IMR-90 (cell line): ENCODE data around the gene THAP12. TPM values are rescaled to one million over a fixed set of nuclear protein-coding genes. Genes with fewer than 3 reads are reported as not detected.

Experiments
- ATAC-seq: fragments of 200-7000 bp; cut with Tn5 transposase; 2 replicates; pipeline ENCODE4 v1.9.1; 2020; ENCODE audit warnings: low read depth, mild to moderate bottlenecking, moderate library complexity
- BruUV-seq: library from RNA; stranded (reverse); fragments of 400-500 nt; replicated peaks from 2 replicates; lab custom pipeline; 2021; lab: Mats Ljungman, UMichigan
- CTCF ChIA-PET: fragments of 300-600 bp; formaldehyde crosslinking; extraction: SDS; loops from one replicate; lab custom pipeline; 2021; ENCODE audit warnings: antibody characterized with exemption; lab: Yijun Ruan, JAX
- POLR2A ChIA-PET: fragments of 300-600 bp; sonication (Branson Sonifier 250); formaldehyde crosslinking; loops from one replicate; lab custom pipeline; 2022; ENCODE audit warnings: antibody characterized with exemption; ENCODE audit not compliant: unreplicated experiment; lab: Charles Lee
- DNase-seq: peaks from one replicate; pipeline ENCODE4 v3.0.0; 2013
- H2AFZ ChIP-seq: replicated peaks from 2 replicates; pipeline ENCODE3; 2013; ENCODE audit warnings: low read length, mild to moderate bottlenecking; ENCODE audit not compliant: poor library complexity
- H2AK5ac ChIP-seq: 2 replicates; pipeline ENCODE4 v1.6.1; 2013; ENCODE audit warnings: low read depth, low read length, inconsistent platforms
- H2AK9ac ChIP-seq: replicated peaks from 2 replicates; pipeline ENCODE3; 2013; ENCODE audit warnings: mild to moderate bottlenecking, low read depth, low read length, moderate library complexity; ENCODE audit not compliant: poor library complexity
- H2BK120ac ChIP-seq: 2 replicates; pipeline ENCODE4 v1.6.1; 2013; ENCODE audit warnings: low read depth, low read length, inconsistent platforms
- H2BK15ac ChIP-seq: 3 replicates; pipeline ENCODE4 v1.6.1; 2013; ENCODE audit warnings: low read depth, low read length, inconsistent platforms
- H2BK20ac ChIP-seq: 2 replicates; pipeline ENCODE4 v1.6.1; 2013; ENCODE audit warnings: low read depth, mild to moderate bottlenecking, inconsistent platforms, low read length, moderate library complexity
- H2BK5ac ChIP-seq: 2 replicates; pipeline ENCODE4 v1.6.1; 2013; ENCODE audit warnings: mild to moderate bottlenecking, low read depth, low read length, inconsistent platforms; ENCODE audit not compliant: poor library complexity, severe bottlenecking
- H3K14ac ChIP-seq: replicated peaks from 2 replicates; pipeline ENCODE4 v1.6.1; 2013; ENCODE audit warnings: low read depth, low read length, inconsistent platforms
- H3K18ac ChIP-seq: 2 replicates; pipeline ENCODE4 v1.6.1; 2013; ENCODE audit warnings: low read depth, low read length, control low read depth
- H3K23ac ChIP-seq: 2 replicates; pipeline ENCODE4 v1.6.1; 2013; ENCODE audit warnings: low read depth, low read length, inconsistent platforms
- H3K27ac ChIP-seq: 2 replicates; pipeline ENCODE4 v1.5.1; 2013; ENCODE audit warnings: mild to moderate bottlenecking, control low read depth, low read length; ENCODE audit not compliant: insufficient read depth
- H3K27me3 ChIP-seq: 2 replicates; pipeline ENCODE4 v1.6.1; 2013; ENCODE audit warnings: low read length; ENCODE audit not compliant: control insufficient read depth, insufficient read depth
- H3K36me3 ChIP-seq: 2 replicates; pipeline ENCODE4 v1.6.1; 2013; ENCODE audit warnings: low read length, mixed read lengths; ENCODE audit not compliant: control insufficient read depth, insufficient read depth
- H3K4ac ChIP-seq: 2 replicates; pipeline ENCODE4 v1.6.1; 2013; ENCODE audit warnings: low read depth, low read length, inconsistent platforms
- H3K4me1 ChIP-seq: 2 replicates; pipeline ENCODE4 v1.6.1; 2013; ENCODE audit warnings: low read length, mixed read lengths; ENCODE audit not compliant: control insufficient read depth, insufficient read depth
- H3K4me2 ChIP-seq: 2 replicates; pipeline ENCODE4 v1.6.1; 2013; ENCODE audit warnings: low read depth, mild to moderate bottlenecking, control low read depth, low read length, moderate library complexity
- H3K4me3 ChIP-seq: 2 replicates; pipeline ENCODE4 v1.5.1; 2013; ENCODE audit warnings: low read depth, mild to moderate bottlenecking, control low read depth, low read length, moderate library complexity; ENCODE audit not compliant: insufficient read depth
- H3K56ac ChIP-seq: 2 replicates; pipeline ENCODE4 v1.6.1; 2013; ENCODE audit warnings: low read length, inconsistent platforms; ENCODE audit not compliant: insufficient read depth; ENCODE audit errors: extremely low read depth
- H3K79me1 ChIP-seq, 2 experiments: 2 replicates each; pipeline ENCODE4 v1.6.1; 2013; ENCODE audit warnings: low read length in 2 of 2, inconsistent platforms in 1 of 2, low read depth in 1 of 2
- H3K9ac ChIP-seq: 2 replicates; pipeline ENCODE4 v1.6.1; 2013; ENCODE audit warnings: low read depth, low read length, control low read depth
- H3K9me1 ChIP-seq: 2 replicates; pipeline ENCODE4 v1.6.1; 2013; ENCODE audit warnings: low read length, inconsistent platforms; ENCODE audit not compliant: insufficient read depth
- H3K9me3 ChIP-seq: 2 replicates; pipeline ENCODE4 v1.6.1; 2013; ENCODE audit warnings: low read length; ENCODE audit not compliant: control insufficient read depth, insufficient read depth
- H4K20me1 ChIP-seq: 2 replicates; pipeline ENCODE4 v1.6.1; 2013; ENCODE audit warnings: low read length, inconsistent platforms; ENCODE audit not compliant: insufficient read depth
- H4K5ac ChIP-seq: 2 replicates; pipeline ENCODE4 v1.6.1; 2013; ENCODE audit warnings: mild to moderate bottlenecking, low read depth, low read length, control low read depth
- H4K8ac ChIP-seq, 2 experiments: 2 replicates each; pipeline ENCODE4 v1.6.1; 2013; ENCODE audit warnings: low read depth in 2 of 2, low read length in 2 of 2, control low read depth in 1 of 2, inconsistent platforms in 1 of 2
- H4K91ac ChIP-seq: 2 replicates; pipeline ENCODE4 v1.6.1; 2013; ENCODE audit warnings: low read depth, low read length, inconsistent platforms; ENCODE audit not compliant: insufficient read depth
- CHD1 ChIP-seq: IDR thresholded peaks from 2 replicates; pipeline ENCODE4 v1.6.1; 2012; ENCODE audit warnings: low read depth, low read length, improper control_type of control experiment
- ELK1 ChIP-seq: fragments of 150-350 bp; IDR thresholded peaks from 2 replicates; pipeline ENCODE4 v1.6.1; 2016; ENCODE audit warnings: low read depth, mild to moderate bottlenecking, low read length, moderate library complexity, borderline replicate concordance
- FOS ChIP-seq: fragments of 150-350 bp; IDR thresholded peaks from 2 replicates; pipeline ENCODE4 v1.6.1; 2016; ENCODE audit warnings: low read depth, low read length
- MAFK ChIP-seq: IDR thresholded peaks from 2 replicates; pipeline ENCODE4 v1.6.1; 2012; ENCODE audit warnings: low read depth, low read length, improper control_type of control experiment
- MXI1 ChIP-seq: IDR thresholded peaks from 2 replicates; pipeline ENCODE4 v1.6.1; 2012; ENCODE audit warnings: low read depth, mild to moderate bottlenecking, low read length, moderate library complexity, borderline replicate concordance
- POLR2A ChIP-seq: IDR thresholded peaks from 2 replicates; pipeline ENCODE4 v1.6.1; 2012; ENCODE audit warnings: mild to moderate bottlenecking, low read depth, low read length
- RAD21 ChIP-seq: IDR thresholded peaks from 2 replicates; pipeline ENCODE4 v1.6.1; 2012; ENCODE audit warnings: low read length, improper control_type of control experiment
- RCOR1 ChIP-seq: IDR thresholded peaks from 2 replicates; pipeline ENCODE4 v1.6.1; 2012; ENCODE audit warnings: mild to moderate bottlenecking, low read length, improper control_type of control experiment; ENCODE audit not compliant: insufficient replicate concordance
- SMC3 ChIP-seq: fragments of 150-350 bp; IDR thresholded peaks from 2 replicates; pipeline ENCODE4 v1.6.1; 2016; ENCODE audit warnings: low read depth, mild to moderate bottlenecking, antibody characterized with exemption, low read length, moderate library complexity
- WGBS, 2 experiments: methylation state at CpG; one replicate each; pipeline versions ENCODE4 v1.1.5 to v1.1.7; 2013; ENCODE audit warnings: missing lambda C conversion rate in 2 of 2; ENCODE audit not compliant: insufficient read length in 1 of 2; ENCODE audit errors: extremely low coverage in 2 of 2; 5-methylcytosine and 5-hydroxymethylcytosine counted together
- dilution Hi-C: fragments of 300-500 bp; cut with HindIII; formaldehyde crosslinking; loops from one replicate; pipeline ENCODE4 v1.14.3; 2018; ENCODE audit warnings: low sequenced_read_pairs; ENCODE audit not compliant: unreplicated experiment
- in situ Hi-C: fragments of 300-500 bp; cut with MboI; formaldehyde crosslinking; loops from 3 replicates; pipeline ENCODE4 v1.14.3; 2019; ENCODE audit warnings: low sequenced_read_pairs, inconsistent platforms, mixed read lengths
- intact Hi-C: fragments of 100-400 bp; cut with micrococcal nuclease; formaldehyde crosslinking; loops from 2 replicates; pipeline ENCODE4 v1.10.0; 2022
- polyA plus RNA-seq, 3 experiments: library from polyadenylated mRNA; depleted of rRNA; stranded (reverse); fragments of >200 nt; gene quantifications; 2 replicates each; pipeline ENCODE4 v1.2.3, GENCODE V29; 2012; ENCODE audit warnings: low replicate concordance in 1 of 3
- total RNA-seq: library from RNA; depleted of rRNA; stranded (reverse); fragments of >200 nt; gene quantifications from 2 replicates; pipeline ENCODE4 v1.2.3, GENCODE V29; 2012
- TF ChIP-seq, protein P1 (sequence below): conservative IDR thresholded peaks from 2 replicates; pipeline ENCODE4 v1.5.1; 2012; ENCODE audit warnings: mild to moderate bottlenecking, low read depth, low read length, improper control_type of control experiment
- TF ChIP-seq, protein P2 (sequence below): fragments of 150-350 bp; IDR thresholded peaks from 2 replicates; pipeline ENCODE4 v1.6.1; 2017; ENCODE audit warnings: mild to moderate bottlenecking, antibody characterized with exemption, low read length, low read depth

The THAP12 gene
- total and polyA plus RNA-seq, 2 of the 4 experiments (the other 2 are of a cell fraction), result 25.1 to 27.3 TPM

- H4K5ac ChIP-seq, result no peak overlapping the region
- TF ChIP-seq POLR2A (no peak), FOS (no peak), CHD1 (no peak), MAFK (no peak), SMC3 (no peak), ELK1 (no peak), RCOR1 (no peak), RAD21 (no peak), MXI1 (no peak)
- TF ChIP-seq, protein P1, sequence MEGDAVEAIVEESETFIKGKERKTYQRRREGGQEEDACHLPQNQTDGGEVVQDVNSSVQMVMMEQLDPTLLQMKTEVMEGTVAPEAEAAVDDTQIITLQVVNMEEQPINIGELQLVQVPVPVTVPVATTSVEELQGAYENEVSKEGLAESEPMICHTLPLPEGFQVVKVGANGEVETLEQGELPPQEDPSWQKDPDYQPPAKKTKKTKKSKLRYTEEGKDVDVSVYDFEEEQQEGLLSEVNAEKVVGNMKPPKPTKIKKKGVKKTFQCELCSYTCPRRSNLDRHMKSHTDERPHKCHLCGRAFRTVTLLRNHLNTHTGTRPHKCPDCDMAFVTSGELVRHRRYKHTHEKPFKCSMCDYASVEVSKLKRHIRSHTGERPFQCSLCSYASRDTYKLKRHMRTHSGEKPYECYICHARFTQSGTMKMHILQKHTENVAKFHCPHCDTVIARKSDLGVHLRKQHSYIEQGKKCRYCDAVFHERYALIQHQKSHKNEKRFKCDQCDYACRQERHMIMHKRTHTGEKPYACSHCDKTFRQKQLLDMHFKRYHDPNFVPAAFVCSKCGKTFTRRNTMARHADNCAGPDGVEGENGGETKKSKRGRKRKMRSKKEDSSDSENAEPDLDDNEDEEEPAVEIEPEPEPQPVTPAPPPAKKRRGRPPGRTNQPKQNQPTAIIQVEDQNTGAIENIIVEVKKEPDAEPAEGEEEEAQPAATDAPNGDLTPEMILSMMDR, result no peak
- TF ChIP-seq, protein P2, sequence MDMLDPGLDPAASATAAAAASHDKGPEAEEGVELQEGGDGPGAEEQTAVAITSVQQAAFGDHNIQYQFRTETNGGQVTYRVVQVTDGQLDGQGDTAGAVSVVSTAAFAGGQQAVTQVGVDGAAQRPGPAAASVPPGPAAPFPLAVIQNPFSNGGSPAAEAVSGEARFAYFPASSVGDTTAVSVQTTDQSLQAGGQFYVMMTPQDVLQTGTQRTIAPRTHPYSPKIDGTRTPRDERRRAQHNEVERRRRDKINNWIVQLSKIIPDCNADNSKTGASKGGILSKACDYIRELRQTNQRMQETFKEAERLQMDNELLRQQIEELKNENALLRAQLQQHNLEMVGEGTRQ, result no peak
- no peak overlapping the region for H3K4ac ChIP-seq
- POLR2A ChIA-PET, result no interaction called here
- CTCF ChIA-PET, result no interaction called here
- no peak overlapping the region for H2BK5ac ChIP-seq
- no peak overlapping the region for H3K4me2 ChIP-seq
- no peaks in the 10 kb centered on the region for H3K9me3 ChIP-seq
- 73% methylated on average over 3 of the region's 4 CpGs; no CpG with 5 or more reads in 1 of the 2 experiments for WGBS, 2 experiments
- no peaks in the 10 kb centered on the region for H3K4me1 ChIP-seq
- peaks cover 3% of the 10 kb centered on the region; the same call in 1 of the 2 replicates for H3K9me1 ChIP-seq
- H3K9ac ChIP-seq, result no peak overlapping the region
- in situ Hi-C loops, result no loop called here
- no peak overlapping the region for H3K14ac ChIP-seq
- no peak overlapping the region for H2AK5ac ChIP-seq
- H4K20me1 ChIP-seq, result no peaks in the 10 kb centered on the region
- ATAC-seq (no peak), DNase-seq (no peak)
- dilution Hi-C loops, result no loop called here
- no peaks in the 10 kb centered on the region for H3K79me1 ChIP-seq
- no peak overlapping the region for H3K4me3 ChIP-seq
- no peak overlapping the region for H3K23ac ChIP-seq
- no peak overlapping the region for H3K18ac ChIP-seq
- H3K56ac ChIP-seq, result no peak overlapping the region
- H4K91ac ChIP-seq, result no peak overlapping the region
- intact Hi-C loops, result no loop called here
- no peak overlapping the region for H2BK20ac ChIP-seq
- H4K8ac ChIP-seq, result no peak overlapping the region
- BruUV-seq, result no TSS peak
- H2AFZ ChIP-seq, result no peak overlapping the region
- no peaks in the 10 kb centered on the region for H3K36me3 ChIP-seq
- H3K27ac ChIP-seq, result no peak overlapping the region
- H3K27me3 ChIP-seq, result peaks cover 28% of the 10 kb centered on the region
- no peak overlapping the region for H2BK120ac ChIP-seq
- no peak overlapping the region for H2AK9ac ChIP-seq
- H2BK15ac ChIP-seq, result no peak overlapping the region
Observed at GRCh38 chr11:76406359-76406758, 25.4 kb upstream of the THAP12 start.
